PC-9 (cell line): Measurements from ENCODE around the gene SRBD1.

ENCODE experiments used
- EZH2 ChIP-seq: fragments of 200-600 bp; sonication (generic); IDR thresholded peaks from 2 replicates; pipeline ENCODE4 v1.8.0; 2017; ENCODE audit warnings: antibody characterized with exemption, low read depth
- TF ChIP-seq, protein P1 (sequence below): fragments of 200-600 bp; sonication (generic); conservative IDR thresholded peaks from 2 replicates; pipeline ENCODE4 v1.6.1; 2017; ENCODE audit warnings: mixed run types, antibody characterized with exemption, mild to moderate bottlenecking, moderate library complexity

- TF ChIP-seq, protein P1, sequence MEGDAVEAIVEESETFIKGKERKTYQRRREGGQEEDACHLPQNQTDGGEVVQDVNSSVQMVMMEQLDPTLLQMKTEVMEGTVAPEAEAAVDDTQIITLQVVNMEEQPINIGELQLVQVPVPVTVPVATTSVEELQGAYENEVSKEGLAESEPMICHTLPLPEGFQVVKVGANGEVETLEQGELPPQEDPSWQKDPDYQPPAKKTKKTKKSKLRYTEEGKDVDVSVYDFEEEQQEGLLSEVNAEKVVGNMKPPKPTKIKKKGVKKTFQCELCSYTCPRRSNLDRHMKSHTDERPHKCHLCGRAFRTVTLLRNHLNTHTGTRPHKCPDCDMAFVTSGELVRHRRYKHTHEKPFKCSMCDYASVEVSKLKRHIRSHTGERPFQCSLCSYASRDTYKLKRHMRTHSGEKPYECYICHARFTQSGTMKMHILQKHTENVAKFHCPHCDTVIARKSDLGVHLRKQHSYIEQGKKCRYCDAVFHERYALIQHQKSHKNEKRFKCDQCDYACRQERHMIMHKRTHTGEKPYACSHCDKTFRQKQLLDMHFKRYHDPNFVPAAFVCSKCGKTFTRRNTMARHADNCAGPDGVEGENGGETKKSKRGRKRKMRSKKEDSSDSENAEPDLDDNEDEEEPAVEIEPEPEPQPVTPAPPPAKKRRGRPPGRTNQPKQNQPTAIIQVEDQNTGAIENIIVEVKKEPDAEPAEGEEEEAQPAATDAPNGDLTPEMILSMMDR = no peak
- no peak for TF ChIP-seq EZH2
These were observed 20.9 kb upstream of the SRBD1 start for GRCh38 chr2:45631955-45632354.
